T47D (cell line): ENCODE results near the gene NOX3.
"Not testable (repeated sequence)": the region's sequence is repeated elsewhere in the genome, so short reads cannot be mapped to it uniquely, and the experiment has no call there.

Source experiments
- DNase-seq, 2 experiments: peaks; one replicate each; pipeline versions ENCODE4 v3.0.0 to v3.0.0-alpha.2; 2011 to 2012; ENCODE audit warnings: low read depth in 1 of 2, low spot score in 1 of 2
- JUND ChIP-seq: IDR thresholded peaks from 2 replicates; pipeline ENCODE4 v1.6.1; 2012; ENCODE audit warnings: low read depth
- in situ Hi-C: cut with HindIII; loops from 2 replicates; pipeline ENCODE4 v1.10.0; 2016; ENCODE audit warnings: low sequenced_read_pairs, low pct_unique_long_range_greater_than_20kb

NOX3 gene

GRCh38 chr6:155455766-155456165, at the start of gene NOX3:
TSS of gene NOX3 (minus strand) at chr6:155455839. CDS start at chr6:155455800, 39 bp downstream.
- TF ChIP-seq JUND = no peak
- DNase-seq = no peak
- in situ Hi-C loops = no loop called here

GRCh38 chr6:155504848-155505607, 49.4 kb upstream of the NOX3 start:
- no peak for DNase-seq
- no peak for TF ChIP-seq JUND
- in situ Hi-C loops = no loop called here

- no peak for DNase-seq
- in situ Hi-C loops = no loop called here
- no peak for TF ChIP-seq JUND
Measured at GRCh38 chr6:155502393-155502792, 46.8 kb upstream of the NOX3 start.

- no peak for TF ChIP-seq JUND
- no peak for DNase-seq
- in situ Hi-C loops = no loop called here
Measured at GRCh38 chr6:155499574-155499973, 43.9 kb upstream of the NOX3 start.

- no peak for DNase-seq
- no peak for TF ChIP-seq JUND
- in situ Hi-C loops = no loop called here
Measured at GRCh38 chr6:155498370-155498769, 42.7 kb upstream of the NOX3 start.

- DNase-seq = no peak
Measured at GRCh38 chr6:155497273-155497672, 41.6 kb upstream of the NOX3 start.

GRCh38 chr6:155495011-155495768, 39.6 kb upstream of the NOX3 start:
- in situ Hi-C loops = no loop called here
- DNase-seq = peak; percentile 2 to 22
- no peak for TF ChIP-seq JUND

More at GRCh38 chr6:155497273-155497672, 41.6 kb upstream of the NOX3 start:
- TF ChIP-seq JUND = no peak
- in situ Hi-C loops = no loop called here

- in situ Hi-C loops = no loop called here
- DNase-seq = peak; percentile 28 to 56
- TF ChIP-seq JUND = no peak
Measured at GRCh38 chr6:155493694-155494143, 38.1 kb upstream of the NOX3 start.

GRCh38 chr6:155493026-155493693, 37.5 kb upstream of the NOX3 start:
- no peak for TF ChIP-seq JUND
- in situ Hi-C loops = no loop called here

GRCh38 chr6:155492061-155492735, 36.6 kb upstream of the NOX3 start:
- no peak for TF ChIP-seq JUND
- DNase-seq = no peak
- in situ Hi-C loops = no loop called here

More at GRCh38 chr6:155493026-155493693, 37.5 kb upstream of the NOX3 start:
- DNase-seq = no peak

- in situ Hi-C loops = no loop called here
- no peak for DNase-seq
- no peak for TF ChIP-seq JUND
Measured at GRCh38 chr6:155491421-155491820, 35.8 kb upstream of the NOX3 start.

GRCh38 chr6:155488197-155488596, 32.6 kb upstream of the NOX3 start:
- DNase-seq, in situ Hi-C loops: not testable (repeated sequence)
